G401 (cell line): ENCODE results near the gene MMP15. TPM values are rescaled to one million over a fixed set of nuclear protein-coding genes. Genes with fewer than 3 reads are reported as not detected.
"Not testable (repeated sequence)": the region's sequence is repeated elsewhere in the genome, so short reads cannot be mapped to it uniquely, and the experiment has no call there.

Experiments
- DNase-seq: peaks from one replicate; pipeline ENCODE4 v3.0.0-alpha.2; 2015; ENCODE audit warnings: low spot score
- in situ Hi-C: cut with HindIII; loops from 2 replicates; pipeline ENCODE4 v1.10.0; 2016; ENCODE audit warnings: low sequenced_read_pairs, mixed read lengths
- total RNA-seq: library from RNA; depleted of rRNA; stranded (reverse); fragments of >200 nt; shearing (Covaris generic); gene quantifications from 2 replicates; pipeline ENCODE4 v1.2.3, GENCODE V29; 2014

The MMP15 gene
- total RNA-seq, 1 experiment from 2014 or later, result 3.9 TPM

- in situ Hi-C loops, result no loop called here
- DNase-seq, result no peak
These were observed 38.0 kb downstream of the MMP15 start for GRCh38 chr16:58063377-58064076.

DNA sequence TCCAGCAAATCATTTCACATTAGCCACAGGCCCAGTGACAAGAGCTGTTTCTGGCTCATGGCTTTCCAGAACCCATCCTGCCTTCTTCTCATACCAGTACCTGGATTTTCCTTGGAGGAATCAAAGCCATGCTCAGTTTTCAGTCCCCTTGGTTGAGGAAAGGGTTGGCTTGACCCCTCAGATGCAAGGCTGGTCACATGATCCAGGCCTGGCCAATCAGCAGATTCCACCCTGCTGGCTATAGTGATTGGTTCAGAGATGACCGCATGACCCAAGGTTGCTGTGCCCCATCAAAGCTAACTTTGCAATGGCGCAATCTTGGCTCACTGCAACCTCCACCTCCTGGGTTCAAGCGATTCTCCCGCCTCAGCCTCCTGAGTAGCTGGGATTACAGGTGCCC, 45.0 kb downstream of the MMP15 start:
- DNase-seq, result no peak
- in situ Hi-C loops, result no loop called here

DNA sequence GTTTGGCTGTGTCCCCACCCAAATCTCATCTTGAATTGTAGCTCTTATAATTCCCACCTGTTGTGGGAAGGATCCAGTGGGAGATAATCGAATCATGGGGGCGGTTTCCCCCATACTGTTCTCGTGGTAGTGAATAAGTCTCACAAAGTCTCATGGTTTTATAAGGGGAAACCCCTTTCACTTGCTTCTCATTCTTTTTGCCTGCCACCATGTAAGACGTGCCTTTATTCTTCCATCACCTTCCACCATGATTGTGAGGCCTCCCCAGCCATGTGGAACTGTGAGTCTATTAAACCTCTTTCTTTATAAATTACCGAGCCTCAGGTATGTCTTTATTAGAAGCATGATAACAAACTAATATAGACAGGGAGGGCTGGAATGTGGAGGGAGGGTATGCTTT, 46.6 kb downstream of the MMP15 start:
- DNase-seq, in situ Hi-C loops: not testable (repeated sequence)

DNA sequence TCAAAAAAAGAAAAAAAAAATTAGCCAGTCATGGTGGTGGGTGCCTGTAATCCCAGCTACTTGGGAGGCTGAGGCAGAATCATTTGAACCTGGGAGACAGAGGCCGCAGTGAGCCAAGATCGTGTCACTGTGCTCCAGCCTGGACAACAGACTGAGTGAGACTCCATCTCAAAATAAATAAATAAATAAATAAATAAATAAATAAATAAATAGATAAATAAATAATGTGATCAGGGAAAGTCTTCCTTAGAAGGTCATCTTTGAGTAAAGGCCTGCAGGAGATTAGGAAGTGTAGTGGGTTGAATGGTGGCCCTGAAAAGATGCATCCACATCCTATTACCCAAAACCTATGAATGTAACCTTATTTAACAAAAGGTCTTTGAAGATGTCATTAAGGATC, 47.5 kb downstream of the MMP15 start:
- DNase-seq, in situ Hi-C loops: not testable (repeated sequence)

DNA sequence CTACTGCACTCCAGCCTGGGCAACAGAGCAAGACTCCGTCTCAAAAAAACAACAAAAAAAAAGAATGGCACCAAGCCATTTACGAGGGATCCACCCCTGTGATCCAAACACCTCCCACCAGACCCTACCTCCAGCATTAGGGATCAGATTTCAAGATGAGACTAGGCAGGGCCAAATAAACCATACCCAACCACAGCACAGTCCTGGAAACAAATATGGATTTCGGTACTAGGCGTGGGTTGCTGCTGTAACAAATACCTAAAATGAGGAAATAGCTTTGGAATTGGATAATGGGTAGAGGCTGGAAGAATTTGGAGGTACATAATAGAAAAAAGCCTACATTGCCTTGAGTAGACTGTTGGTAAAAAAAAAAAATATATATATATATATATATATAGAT, 49.1 kb downstream of the MMP15 start:
- DNase-seq, result no peak
- in situ Hi-C loops, result no loop called here

DNA sequence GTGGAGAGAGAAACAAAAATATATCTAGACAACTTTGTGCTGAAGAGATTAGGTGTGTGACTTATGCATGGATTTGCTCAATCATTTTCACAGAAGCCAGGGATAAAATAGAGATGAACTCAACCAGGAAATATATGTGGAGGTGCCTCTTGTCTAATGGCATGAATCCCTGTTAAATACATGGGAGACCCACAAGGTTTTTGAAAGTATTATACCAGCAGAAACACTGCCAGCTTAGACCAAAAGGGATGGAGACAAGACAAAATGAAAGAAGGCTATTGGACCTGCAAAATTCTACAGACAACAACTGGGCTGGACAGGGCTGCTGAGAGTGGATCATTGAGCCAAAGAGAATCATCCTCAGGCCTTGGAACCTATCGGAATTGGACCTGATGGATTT, 51.0 kb downstream of the MMP15 start:
- in situ Hi-C loops, result no loop called here
- DNase-seq, result no peak

DNA sequence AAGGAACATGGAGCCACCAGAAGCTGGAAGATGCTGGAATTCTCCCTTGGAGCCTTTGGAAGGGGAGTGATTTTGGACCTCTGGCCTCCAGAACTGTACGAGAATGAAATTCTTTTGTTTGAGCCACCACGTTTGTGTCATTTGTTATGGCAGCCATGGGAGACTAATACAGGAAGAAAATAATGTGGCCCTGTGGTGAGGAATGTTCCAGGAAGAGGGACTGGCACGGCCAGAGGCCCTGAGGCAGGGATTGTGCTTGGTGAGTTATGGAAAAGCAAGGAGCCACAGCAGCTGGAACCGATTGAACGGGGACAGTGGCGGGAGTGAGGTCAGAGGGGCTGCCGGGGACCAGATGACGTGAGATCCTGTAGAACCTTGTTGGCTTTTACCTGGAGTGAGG, 52.2 kb downstream of the MMP15 start:
- in situ Hi-C loops, result no loop called here
- no peak for DNase-seq

GRCh38 chr16:58080657-58081056, 55.1 kb downstream of the MMP15 start:
- in situ Hi-C loops, DNase-seq: not testable (repeated sequence)

- no peak for DNase-seq
- in situ Hi-C loops, result no loop called here
These were observed 56.8 kb downstream of the MMP15 start for GRCh38 chr16:58082381-58082780.

DNA sequence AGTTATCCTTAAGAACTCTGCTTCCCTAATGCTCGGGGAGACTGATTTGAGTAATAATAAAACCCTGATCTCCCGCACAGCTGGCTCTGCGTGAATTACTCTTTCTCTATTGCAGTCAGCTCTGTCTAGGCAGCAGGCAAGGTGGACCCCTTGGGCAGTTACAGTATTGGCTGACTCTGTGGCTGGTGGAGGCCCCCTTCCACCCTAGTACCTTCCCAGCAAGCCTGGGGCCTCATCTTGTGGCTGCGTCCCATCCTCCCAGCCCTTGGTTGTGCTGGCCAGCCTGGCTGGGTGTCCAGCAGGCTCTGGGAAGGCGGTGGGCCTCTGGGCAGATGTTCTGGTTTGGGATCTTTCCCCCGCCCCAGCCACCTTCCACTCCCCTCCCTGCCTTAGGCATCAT, 59.1 kb downstream of the MMP15 start:
- no peak for DNase-seq
- in situ Hi-C loops, result no loop called here

GRCh38 chr16:58085171-58085570, 59.6 kb downstream of the MMP15 start:
- in situ Hi-C loops, result no loop called here
- DNase-seq, result no peak

GRCh38 chr16:58085584-58086251, 60.2 kb downstream of the MMP15 start:
- in situ Hi-C loops, result no loop called here
- DNase-seq, result no peak

DNA sequence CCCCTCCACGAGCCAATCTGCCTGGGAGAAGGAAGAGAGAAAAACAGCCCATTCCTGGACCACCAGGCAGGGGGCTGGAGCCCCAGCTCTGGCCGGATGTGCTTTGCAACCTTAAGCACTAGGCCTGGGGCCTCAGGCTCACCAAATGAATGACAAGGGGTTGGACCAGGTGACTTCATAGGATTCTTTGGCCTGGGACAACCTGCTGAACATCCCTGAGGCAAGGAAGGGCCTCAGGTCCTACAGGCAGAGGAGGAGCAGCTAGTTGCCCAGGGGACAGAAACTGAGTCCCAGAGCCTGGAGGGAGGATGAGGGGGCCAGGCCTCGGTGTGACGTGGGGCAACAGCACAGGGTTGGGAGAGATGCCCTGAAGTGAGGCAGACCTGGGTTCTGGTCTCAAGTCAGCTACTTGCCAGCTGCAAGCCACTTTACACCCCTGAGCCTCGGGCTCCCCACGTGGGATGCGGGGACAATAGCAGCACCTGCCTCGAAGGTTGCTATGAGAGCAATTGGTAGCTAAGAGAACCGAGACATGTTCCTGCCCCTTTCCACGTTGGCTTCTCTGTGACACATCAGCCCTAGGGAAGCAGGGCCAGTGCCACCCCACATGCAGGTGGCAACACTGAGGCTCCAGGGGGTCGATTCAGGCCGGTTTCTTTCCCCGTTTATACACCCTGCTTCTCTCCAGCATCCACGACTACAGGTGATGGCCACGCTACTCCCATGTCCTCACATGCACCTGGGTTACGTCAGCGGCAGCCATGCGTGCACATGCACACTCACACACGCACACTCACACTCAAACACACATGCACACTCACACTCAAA, 61.0 kb downstream of the MMP15 start:
- in situ Hi-C loops, result no loop called here
- no peak for DNase-seq

GRCh38 chr16:58087209-58087913, 61.8 kb downstream of the MMP15 start:
- no peak for DNase-seq
- in situ Hi-C loops, result no loop called here

GRCh38 chr16:58088091-58088490, 62.5 kb downstream of the MMP15 start:
- in situ Hi-C loops, result no loop called here
- DNase-seq, result no peak

GRCh38 chr16:58090396-58090795, 64.8 kb downstream of the MMP15 start:
- DNase-seq, in situ Hi-C loops: not testable (repeated sequence)

DNA sequence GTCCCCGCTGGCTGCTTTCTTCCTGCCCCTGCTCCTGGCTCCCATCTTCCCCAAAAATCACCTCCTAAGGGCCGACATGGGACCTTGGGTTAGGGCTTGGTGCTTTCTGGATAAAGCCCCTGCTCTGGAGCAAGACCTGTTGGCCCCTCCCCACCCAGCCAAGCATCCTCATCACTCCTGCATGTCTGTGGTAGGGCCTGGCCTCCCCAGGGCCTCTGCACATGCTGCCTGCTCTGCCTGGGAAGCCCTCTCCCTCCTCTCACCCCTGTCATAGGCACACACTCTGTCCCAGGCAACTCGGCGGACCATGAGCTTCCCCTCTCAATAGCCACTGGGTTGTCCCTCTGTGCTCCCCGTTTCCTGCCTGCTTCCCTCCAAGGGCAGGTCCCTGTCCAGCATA, 68.5 kb downstream of the MMP15 start:
- in situ Hi-C loops, result no loop called here

GRCh38 chr16:58094791-58095574, 69.4 kb downstream of the MMP15 start:
- in situ Hi-C loops, result no loop called here
- no peak for DNase-seq

More for the DNA sequence above, 68.5 kb downstream of the MMP15 start:
- DNase-seq, result no peak

GRCh38 chr16:58095575-58095960, 70.0 kb downstream of the MMP15 start:
- in situ Hi-C loops, DNase-seq: not testable (repeated sequence)
